Trophoblast cell (in vitro differentiated cells and primary cell): Measurements from ENCODE around the gene MIPOL1.
A peak's percentile ranks its signal among the peaks of the same experiment; 100 is the strongest.

ENCODE experiments used
- DNase-seq, 2 donors: peaks; one replicate each; pipeline ENCODE4 v3.0.0-alpha.2; 2016
- H2AFZ ChIP-seq: 2 replicates; pipeline ENCODE4 v1.6.1; 2013; ENCODE audit warnings: low read length, moderate library complexity, mild to moderate bottlenecking; ENCODE audit not compliant: insufficient read depth, poor library complexity
- H2AK5ac ChIP-seq: 2 replicates; pipeline ENCODE4 v1.6.1; 2013; ENCODE audit warnings: mild to moderate bottlenecking, low read length
- H2BK120ac ChIP-seq: 2 replicates; pipeline ENCODE4 v1.6.1; 2013; ENCODE audit warnings: low read length, mild to moderate bottlenecking, moderate library complexity; ENCODE audit not compliant: insufficient read depth, poor library complexity
- H2BK12ac ChIP-seq: 2 replicates; pipeline ENCODE4 v1.6.1; 2013; ENCODE audit warnings: mild to moderate bottlenecking, low read length, moderate library complexity
- H2BK5ac ChIP-seq: 2 replicates; pipeline ENCODE4 v1.6.1; 2013; ENCODE audit warnings: low read length, low read depth, moderate library complexity, mild to moderate bottlenecking; ENCODE audit not compliant: poor library complexity
- H3K14ac ChIP-seq: 2 replicates; pipeline ENCODE4 v1.6.1; 2013; ENCODE audit warnings: mild to moderate bottlenecking, low read length
- H3K18ac ChIP-seq: 2 replicates; pipeline ENCODE4 v1.6.1; 2013; ENCODE audit warnings: mild to moderate bottlenecking, low read length
- H3K23ac ChIP-seq: 2 replicates; pipeline ENCODE4 v1.6.1; 2013; ENCODE audit warnings: low read length
- H3K27ac ChIP-seq: 2 replicates; pipeline ENCODE4 v1.5.1; 2013; ENCODE audit warnings: low read depth, mild to moderate bottlenecking, inconsistent platforms, low read length, moderate library complexity
- H3K27me3 ChIP-seq: 2 replicates; pipeline ENCODE4 v1.6.1; 2013; ENCODE audit warnings: inconsistent platforms, mild to moderate bottlenecking, low read length, moderate library complexity; ENCODE audit not compliant: insufficient read depth
- H3K36me3 ChIP-seq, 2 experiments: 1 replicate in 1 of 2; 2 replicates in 1 of 2; pipeline ENCODE4 v1.6.1; 2013; ENCODE audit warnings: low read length in 2 of 2, mild to moderate bottlenecking in 2 of 2, moderate library complexity in 1 of 2; ENCODE audit not compliant: insufficient read depth in 2 of 2, control insufficient read depth in 1 of 2
- H3K4ac ChIP-seq: 2 replicates; pipeline ENCODE4 v1.6.1; 2013; ENCODE audit warnings: low read depth, mild to moderate bottlenecking, low read length, moderate library complexity
- H3K4me1 ChIP-seq, 2 experiments: 1 replicate in 1 of 2; 2 replicates in 1 of 2; pipeline ENCODE4 v1.6.1; 2013; ENCODE audit warnings: low read length in 2 of 2, mild to moderate bottlenecking in 2 of 2, moderate library complexity in 1 of 2; ENCODE audit not compliant: insufficient read depth in 2 of 2, control insufficient read depth in 1 of 2
- H3K4me2 ChIP-seq: 2 replicates; pipeline ENCODE4 v1.6.1; 2013; ENCODE audit warnings: inconsistent platforms, mild to moderate bottlenecking, low read length, moderate library complexity
- H3K4me3 ChIP-seq: 2 replicates; pipeline ENCODE4 v1.5.1; 2013; ENCODE audit warnings: mild to moderate bottlenecking, low read depth, low read length, inconsistent platforms
- H3K79me1 ChIP-seq: one replicate; pipeline ENCODE4 v1.6.1; 2013; ENCODE audit warnings: low read length
- H3K79me2 ChIP-seq: 2 replicates; pipeline ENCODE4 v1.6.1; 2013; ENCODE audit warnings: low read length, mild to moderate bottlenecking; ENCODE audit not compliant: control insufficient read depth, insufficient read depth, poor library complexity
- H3K9ac ChIP-seq: 2 replicates; pipeline ENCODE4 v1.6.1; 2013; ENCODE audit warnings: mild to moderate bottlenecking, low read length
- H3K9me3 ChIP-seq: 2 replicates; pipeline ENCODE4 v1.6.1; 2013; ENCODE audit warnings: low read depth, mild to moderate bottlenecking, control low read depth, inconsistent platforms, low read length; ENCODE audit not compliant: insufficient read depth
- H4K12ac ChIP-seq: 2 replicates; pipeline ENCODE4 v1.6.1; 2013; ENCODE audit warnings: low read depth, mild to moderate bottlenecking, low read length, moderate library complexity
- H4K8ac ChIP-seq: 2 replicates; pipeline ENCODE4 v1.6.1; 2013; ENCODE audit warnings: low read depth, mild to moderate bottlenecking, low read length, moderate library complexity
- H4K91ac ChIP-seq: one replicate; pipeline ENCODE4 v1.6.1; 2013; ENCODE audit warnings: low read depth, mild to moderate bottlenecking, low read length, moderate library complexity
- WGBS: extraction: QIAGEN DNeasy Blood & Tissue Kit; methylation state at CpG from one replicate; pipeline ENCODE4 v1.1.7; 2013; ENCODE audit warnings: missing lambda C conversion rate; ENCODE audit not compliant: insufficient read length, insufficient coverage; ENCODE audit errors: extremely low coverage; 5-methylcytosine and 5-hydroxymethylcytosine counted together

Gene MIPOL1

GRCh38 chr14:37584211-37585100 is 386.7 kb downstream of the MIPOL1 start:
- no peak overlapping the region for H4K91ac ChIP-seq
- H3K9me3 ChIP-seq = peaks cover 6% of the 10 kb centered on the region
- no peak overlapping the region for H3K18ac ChIP-seq
- H3K14ac ChIP-seq = no peak overlapping the region
- no peak overlapping the region for H3K4me3 ChIP-seq
- H3K4me1 ChIP-seq = peaks cover 12 to 17% of the 10 kb centered on the region in 2 experiments
- H3K27me3 ChIP-seq = peaks cover 52% of the 10 kb centered on the region
- no peak overlapping the region for H4K8ac ChIP-seq
- H2BK5ac ChIP-seq = no peak overlapping the region
- H3K27ac ChIP-seq = no peak overlapping the region
- no peak overlapping the region for H2BK120ac ChIP-seq
- H4K12ac ChIP-seq = no peak overlapping the region
- H3K23ac ChIP-seq = no peak overlapping the region
- H3K79me2 ChIP-seq = no peaks in the 10 kb centered on the region
- H2BK12ac ChIP-seq = no peak overlapping the region
- no peak for DNase-seq
- WGBS = no CpG with 5 or more reads among the region's 62 CpGs
- H3K79me1 ChIP-seq = no peaks in the 10 kb centered on the region
- peak overlapping the region; percentile 64 for H3K4me2 ChIP-seq
- no peaks in the 10 kb centered on the region for H3K36me3 ChIP-seq
- no peak overlapping the region for H3K4ac ChIP-seq
- no peak overlapping the region for H3K9ac ChIP-seq
- no peak overlapping the region for H2AFZ ChIP-seq
- no peak overlapping the region for H2AK5ac ChIP-seq

- no peak for DNase-seq
- peak overlapping the region; percentile 33 for H3K4me2 ChIP-seq
- no peaks in the 10 kb centered on the region for H3K36me3 ChIP-seq
- H3K9me3 ChIP-seq = peaks cover 6% of the 10 kb centered on the region
- no peak overlapping the region for H2BK12ac ChIP-seq
- H4K91ac ChIP-seq = no peak overlapping the region
- no peak overlapping the region for H2BK5ac ChIP-seq
- no peak overlapping the region for H3K4me3 ChIP-seq
- H3K4ac ChIP-seq = no peak overlapping the region
- no peak overlapping the region for H3K27ac ChIP-seq
- no peak overlapping the region for H2AK5ac ChIP-seq
- no CpG with 5 or more reads among the region's 23 CpGs for WGBS
- H2AFZ ChIP-seq = no peak overlapping the region
- no peak overlapping the region for H2BK120ac ChIP-seq
- no peak overlapping the region for H3K23ac ChIP-seq
- peaks cover 53% of the 10 kb centered on the region for H3K27me3 ChIP-seq
- H4K12ac ChIP-seq = no peak overlapping the region
- no peak overlapping the region for H3K14ac ChIP-seq
- H3K4me1 ChIP-seq = peaks cover 12 to 17% of the 10 kb centered on the region in 2 experiments
- H3K9ac ChIP-seq = no peak overlapping the region
- no peaks in the 10 kb centered on the region for H3K79me2 ChIP-seq
- H3K18ac ChIP-seq = no peak overlapping the region
- no peaks in the 10 kb centered on the region for H3K79me1 ChIP-seq
- H4K8ac ChIP-seq = no peak overlapping the region
Observed at GRCh38 chr14:37585101-37585511, 387.4 kb downstream of the MIPOL1 start.

GRCh38 chr14:37585971-37586796 is 388.4 kb downstream of the MIPOL1 start:
- Histone ChIP-seq H3K27ac (no peak overlapping the region), H2BK12ac (no peak overlapping the region), H3K36me3 (no peaks in the 10 kb centered on the region), H2AK5ac (no peak overlapping the region), H3K4me2 (no peak overlapping the region), H2AFZ (no peak overlapping the region), H2BK120ac (no peak overlapping the region), H3K23ac (no peak overlapping the region), H4K12ac (no peak overlapping the region), H4K8ac (no peak overlapping the region), H3K4ac (no peak overlapping the region), H3K9me3 (peaks cover 6% of the 10 kb centered on the region), H3K4me1 (peaks cover 12 to 18% of the 10 kb centered on the region in 2 experiments), H3K14ac (no peak overlapping the region), H3K79me2 (no peaks in the 10 kb centered on the region), H3K9ac (peak overlapping the region; percentile 56), H3K27me3 (peaks cover 58% of the 10 kb centered on the region), H3K18ac (no peak overlapping the region), H2BK5ac (no peak overlapping the region), H3K4me3 (no peak overlapping the region), H4K91ac (no peak overlapping the region), H3K79me1 (no peaks in the 10 kb centered on the region)
- no CpG with 5 or more reads among the region's 10 CpGs for WGBS
- DNase-seq = no peak

GRCh38 chr14:37586797-37587130 is 389.0 kb downstream of the MIPOL1 start:
- Histone ChIP-seq H3K27me3 (peaks cover 64% of the 10 kb centered on the region), H4K12ac (no peak overlapping the region), H2AFZ (no peak overlapping the region), H3K18ac (no peak overlapping the region), H4K8ac (no peak overlapping the region), H2AK5ac (no peak overlapping the region), H4K91ac (no peak overlapping the region), H3K4me3 (no peak overlapping the region), H3K9ac (no peak overlapping the region), H3K9me3 (peaks cover 8% of the 10 kb centered on the region), H2BK5ac (no peak overlapping the region), H3K23ac (no peak overlapping the region), H3K36me3 (no peaks in the 10 kb centered on the region), H3K79me1 (no peaks in the 10 kb centered on the region), H3K27ac (no peak overlapping the region), H2BK120ac (no peak overlapping the region), H3K4ac (no peak overlapping the region), H2BK12ac (no peak overlapping the region), H3K14ac (no peak overlapping the region), H3K79me2 (no peaks in the 10 kb centered on the region), H3K4me2 (no peak overlapping the region), H3K4me1 (peaks cover 18 to 23% of the 10 kb centered on the region in 2 experiments)
- DNase-seq = no peak
- WGBS = no CpG with 5 or more reads among the region's 1 CpG
